Diencephalon (tissue), 1 donor: ENCODE measurements around the gene PJVK. TPM values are rescaled to one million over a fixed set of nuclear protein-coding genes. Genes with fewer than 3 reads are reported as not detected.

Source experiments
- total RNA-seq: library from RNA; depleted of rRNA; stranded (reverse); fragments of >200 nt; gene quantifications from one replicate; pipeline ENCODE4 v1.2.3, GENCODE V29; 2014

The PJVK gene
- 3.9 TPM for total RNA-seq

GRCh38 chr2:178450774-178451525, at the start of gene PJVK, which contains the start of gene PRKRA:
Gene PJVK, plus strand, starts transcription at chr2:178451378. Its CDS starts 2,032 bp downstream, at chr2:178453410.
Gene PRKRA, minus strand, starts transcription at chr2:178451175. Its CDS starts 145 bp downstream, at chr2:178451030.

GRCh38 chr2:178478439-178479274, 27.5 kb downstream of the PJVK start, which contains the start of gene FKBP7:
Gene FKBP7, minus strand, starts transcription at chr2:178478600. Its CDS starts 101 bp downstream, at chr2:178478499.

GRCh38 chr2:178480227-178481181, 29.3 kb downstream of the PJVK start, which contains the start of gene PLEKHA3:
Gene PLEKHA3, plus strand, starts transcription at chr2:178480457. Its CDS starts 413 bp downstream, at chr2:178480870.

Other genes with a start within 250 kb of the PJVK start
- gene PRKRA, start 203 bp upstream of the PJVK start, total RNA-seq = 71.0 TPM
- 10.1 TPM for gene FKBP7, start 27.2 kb downstream of the PJVK start, total RNA-seq
- gene PLEKHA3, start 29.1 kb downstream of the PJVK start, total RNA-seq = 17.3 TPM